CD4-positive, alpha-beta T cell (primary cell): Measurements from ENCODE around the gene GSTA1. TPM values are rescaled to one million over a fixed set of nuclear protein-coding genes. Genes with fewer than 3 reads are reported as not detected.

ENCODE experiments used
- ATAC-seq: fragments of 200-7000 bp; cut with Tn5 transposase; one replicate; pipeline ENCODE4 v1.10.0; 2022; ENCODE audit warnings: mild to moderate bottlenecking; ENCODE audit not compliant: poor library complexity
- CTCF ChIA-PET: fragments of 350-600 bp; sonication (Branson Sonifier 250); formaldehyde crosslinking; loops from one replicate; lab custom pipeline; 2021; ENCODE audit warnings: antibody characterized with exemption, inconsistent platforms; lab: Charles Lee
- POLR2A ChIA-PET: fragments of 350-600 bp; sonication (Branson Sonifier 250); formaldehyde crosslinking; loops from one replicate; lab custom pipeline; 2021; ENCODE audit warnings: antibody characterized with exemption, inconsistent platforms; lab: Charles Lee
- DNase-seq, 14 experiments: peaks; one replicate each; pipeline ENCODE4 v3.0.0-alpha.2; 2013 to 2020; ENCODE audit warnings: mixed read lengths in 2 of 14
- H3K27ac ChIP-seq, 2 donors: one replicate each; pipeline versions ENCODE4 v1.5.1 to v1.7.0; 2013; ENCODE audit warnings: low read length in 2 of 2, low read depth in 1 of 2, mild to moderate bottlenecking in 1 of 2
- H3K27me3 ChIP-seq, 2 experiments: 1 replicate in 1 of 2; 2 replicates in 1 of 2; pipeline versions ENCODE4 v1.6.1 to v1.7.0; 2013; ENCODE audit warnings: low read length in 2 of 2, control low read depth in 1 of 2, mild to moderate bottlenecking in 1 of 2, moderate library complexity in 1 of 2; ENCODE audit not compliant: insufficient read depth in 2 of 2, control insufficient read depth in 1 of 2
- H3K36me3 ChIP-seq: one replicate; pipeline ENCODE4 v1.6.1; 2013; ENCODE audit warnings: low read length, control low read depth; ENCODE audit not compliant: insufficient read depth
- H3K4me1 ChIP-seq: one replicate; pipeline ENCODE4 v1.6.1; 2013; ENCODE audit warnings: low read length, control low read depth; ENCODE audit not compliant: insufficient read depth
- H3K4me3 ChIP-seq: one replicate; pipeline ENCODE4 v1.5.1; 2013; ENCODE audit warnings: mild to moderate bottlenecking, low read length, moderate library complexity
- H3K9me3 ChIP-seq, 2 experiments: 1 replicate in 1 of 2; 2 replicates in 1 of 2; pipeline versions ENCODE4 v1.6.1 to v1.7.0; 2013; ENCODE audit warnings: low read length in 2 of 2, mild to moderate bottlenecking in 2 of 2, control low read depth in 1 of 2, moderate library complexity in 1 of 2; ENCODE audit not compliant: control insufficient read depth in 1 of 2, insufficient read depth in 1 of 2
- H3K27ac Mint-ChIP-seq: one replicate; pipeline ENCODE4 v1.8.0; 2020; ENCODE audit warnings: mixed read lengths
- H3K27me3 Mint-ChIP-seq: one replicate; pipeline ENCODE4 v1.8.0; 2021; ENCODE audit warnings: mixed read lengths
- H3K36me3 Mint-ChIP-seq: one replicate; pipeline ENCODE4 v1.8.0; 2021; ENCODE audit warnings: low read depth, mixed read lengths
- H3K4me1 Mint-ChIP-seq: one replicate; pipeline ENCODE4 v1.8.0; 2021; ENCODE audit warnings: low read depth, mixed read lengths
- H3K4me3 Mint-ChIP-seq: one replicate; pipeline ENCODE4 v1.8.0; 2020; ENCODE audit warnings: mild to moderate bottlenecking, mixed read lengths
- H3K9me3 Mint-ChIP-seq: one replicate; pipeline ENCODE4 v1.8.0; 2020; ENCODE audit warnings: mixed read lengths
- CTCF ChIP-seq: fragments of 200-600 bp; IDR thresholded peaks from one replicate; pipeline ENCODE4 v1.8.0; 2022; ENCODE audit warnings: antibody characterized with exemption, mild to moderate bottlenecking
- intact Hi-C, 2 experiments: fragments of 100-400 bp; cut with DNase I in 1 of 2; cut with micrococcal nuclease in 1 of 2; formaldehyde crosslinking; loops; one replicate each; pipeline versions ENCODE4 v1.15.1 to v1.9.0; 2023 to 2025; cut with DNase I, micrococcal nuclease
- total RNA-seq, 174 experiments: library from RNA in 2 of 174; stranded (reverse) in 2 of 174; gene quantifications; one replicate each; pipeline ENCODE4 v1.2.3 and lab custom pipeline; 2021 to 2026

The GSTA1 gene
- total RNA-seq, 2 experiments from 2014 or later: not detected

GRCh38 chr6:52746213-52746612 is 57.4 kb downstream of the GSTA1 start:
- Histone ChIP-seq H3K9me3 (no peaks in the 10 kb centered on the region), H3K27ac (no peak overlapping the region), H3K36me3 (no peaks in the 10 kb centered on the region), H3K4me3 (no peak overlapping the region), H3K4me1 (no peaks in the 10 kb centered on the region), H3K27me3 (no peaks in the 10 kb centered on the region)
- no peak overlapping the region for H3K4me3 Mint-ChIP-seq
- ATAC-seq: no peak
- no peaks in the 10 kb centered on the region for H3K4me1 Mint-ChIP-seq
- peaks cover 9% of the 10 kb centered on the region for H3K27me3 Mint-ChIP-seq
- intact Hi-C loops: no loop called here
- CTCF ChIA-PET: no interaction called here
- no peaks in the 10 kb centered on the region for H3K36me3 Mint-ChIP-seq
- TF ChIP-seq CTCF: no peak
- no peak for DNase-seq
- H3K9me3 Mint-ChIP-seq: peaks cover 2% of the 10 kb centered on the region
- H3K27ac Mint-ChIP-seq: no peak overlapping the region
- POLR2A ChIA-PET: no interaction called here

DNA sequence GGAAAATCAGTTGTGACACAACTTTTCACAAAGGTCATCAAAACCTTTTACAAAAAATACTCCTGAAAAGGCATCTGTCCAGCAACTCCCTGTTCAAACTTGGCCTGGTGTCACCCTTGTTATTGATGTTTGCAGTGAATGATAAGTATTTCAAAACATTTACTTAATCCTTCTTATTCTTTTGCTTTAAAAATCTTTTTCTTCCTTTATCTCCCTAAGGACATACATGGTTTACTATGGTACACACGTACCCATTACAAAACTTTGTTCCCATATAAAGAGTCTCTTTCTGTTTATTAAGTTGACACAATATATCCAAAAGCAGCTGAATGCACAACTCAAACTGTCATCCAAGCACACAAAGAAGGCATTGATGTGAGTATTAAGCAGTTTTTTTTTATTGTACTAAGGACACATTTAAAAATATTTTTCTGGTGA is 57.8 kb downstream of the GSTA1 start:
- Histone ChIP-seq H3K4me3 (no peak overlapping the region), H3K27me3 (no peaks in the 10 kb centered on the region), H3K27ac (no peak overlapping the region), H3K4me1 (no peaks in the 10 kb centered on the region), H3K36me3 (no peaks in the 10 kb centered on the region), H3K9me3 (no peaks in the 10 kb centered on the region)
- H3K9me3 Mint-ChIP-seq: peaks cover under 1% of the 10 kb centered on the region
- H3K4me3 Mint-ChIP-seq: no peak overlapping the region
- H3K27ac Mint-ChIP-seq: no peak overlapping the region
- no peaks in the 10 kb centered on the region for H3K36me3 Mint-ChIP-seq
- ChIA-PET CTCF (no interaction called here), POLR2A (no interaction called here)
- peaks cover 6% of the 10 kb centered on the region for H3K27me3 Mint-ChIP-seq
- DNase-seq (no peak), ATAC-seq (no peak)
- no peaks in the 10 kb centered on the region for H3K4me1 Mint-ChIP-seq
- intact Hi-C loops: no loop called here
- no peak for TF ChIP-seq CTCF

GRCh38 chr6:52741872-52742271 is 61.7 kb downstream of the GSTA1 start:
- Histone ChIP-seq H3K9me3 (peaks cover 3 to 4% of the 10 kb centered on the region in 2 experiments), H3K36me3 (no peaks in the 10 kb centered on the region), H3K4me1 (no peaks in the 10 kb centered on the region), H3K27ac (no peak overlapping the region), H3K4me3 (no peak overlapping the region), H3K27me3 (no peaks in the 10 kb centered on the region)
- H3K36me3 Mint-ChIP-seq: no peaks in the 10 kb centered on the region
- no peak overlapping the region for H3K27ac Mint-ChIP-seq
- no peak overlapping the region for H3K4me3 Mint-ChIP-seq
- ChIA-PET POLR2A (no interaction called here), CTCF (no interaction called here)
- no peaks in the 10 kb centered on the region for H3K9me3 Mint-ChIP-seq
- intact Hi-C loops: no loop called here
- DNase-seq: no peak
- peaks cover 5% of the 10 kb centered on the region for H3K27me3 Mint-ChIP-seq
- no peaks in the 10 kb centered on the region for H3K4me1 Mint-ChIP-seq
- no peak for ATAC-seq
- TF ChIP-seq CTCF: no peak

Other genes starting within 250 kb of the GSTA1 start
- 1 to 10 TPM; 7.1 to 7.6 TPM for gene TRAM2, start 226.8 kb downstream of the GSTA1 start, total RNA-seq
- 1 to 10 TPM; 3.4 TPM for gene TMEM14A, start 132.7 kb downstream of the GSTA1 start, total RNA-seq
- not detected for gene GSTA2, start 40.3 kb downstream of the GSTA1 start, total RNA-seq
- not detected for gene GSTA5, start 37.0 kb upstream of the GSTA1 start, total RNA-seq
- gene GSTA3, start 105.9 kb upstream of the GSTA1 start, total RNA-seq: not detected
- under 1 TPM in 1 of 2 experiments, not detected in 1; 0.25 TPM for gene GSTA4, start 191.5 kb upstream of the GSTA1 start, total RNA-seq